GM12878 (cell line): Measurements from ENCODE around the gene NAA38. TPM values are rescaled to one million over a fixed set of nuclear protein-coding genes. Genes with fewer than 3 reads are reported as not detected.

Experiments used
- ATAC-seq: fragments of 200-7000 bp; cut with Tn5 transposase; 3 replicates; pipeline ENCODE4 v1.9.1; 2020; ENCODE audit warnings: mild to moderate bottlenecking, moderate library complexity
- BruUV-seq: library from RNA; stranded (reverse); fragments of 400-500 nt; replicated peaks from 2 replicates; lab custom pipeline; 2021; lab: Mats Ljungman, UMichigan
- CTCF ChIA-PET: fragments of 300-600 bp; sonication (Branson Sonifier 250); formaldehyde crosslinking; extraction: SDS; loops from one replicate; lab custom pipeline; 2021; ENCODE audit warnings: inconsistent platforms; lab: Yijun Ruan, JAX
- POLR2A ChIA-PET: fragments of 350-600 bp; formaldehyde crosslinking; extraction: SDS; loops from one replicate; lab custom pipeline; 2021; ENCODE audit warnings: inconsistent platforms; lab: Charles Lee
- RAD21 ChIA-PET: fragments of 300-600 bp; sonication (Branson Sonifier 250); formaldehyde crosslinking; loops from one replicate; lab custom pipeline; 2023; ENCODE audit warnings: antibody characterized with exemption; ENCODE audit not compliant: unreplicated experiment; lab: Charles Lee
- SMC1A ChIA-PET: fragments of 300-600 bp; sonication (Branson Sonifier 250); formaldehyde crosslinking; loops from one replicate; lab custom pipeline; 2023; ENCODE audit not compliant: unreplicated experiment, uncharacterized antibody; lab: Charles Lee
- DNase-seq: peaks from one replicate; pipeline ENCODE4 v3.0.0-alpha.2; 2011; ENCODE audit warnings: low read depth, low spot score
- FAIRE-seq: peaks from 3 replicates; lab custom pipeline; 2011; peaks lifted over from hg19 to GRCh38; lab: Jason Lieb, UNC
- H2AFZ ChIP-seq: 2 replicates; pipeline ENCODE4 v1.6.0; 2011; ENCODE audit warnings: low read depth, low read length, control low read depth; ENCODE audit not compliant: control insufficient read depth
- H3K27ac ChIP-seq: 2 replicates; pipeline ENCODE4 v1.5.1; 2011; ENCODE audit warnings: control low read depth; ENCODE audit not compliant: control insufficient read depth, insufficient read depth
- H3K27me3 ChIP-seq, 2 experiments: replicated peaks in 1 of 2; 2 replicates each; pipeline versions ENCODE4 v1.6.0 to v1.6.1; 2011; ENCODE audit warnings: low read length in 1 of 2; ENCODE audit not compliant: control insufficient read depth in 2 of 2, insufficient read depth in 2 of 2
- H3K36me3 ChIP-seq, 2 experiments: 2 replicates each; pipeline ENCODE4 v1.5.1; 2011; ENCODE audit warnings: low read length in 1 of 2; ENCODE audit not compliant: control insufficient read depth in 2 of 2, insufficient read depth in 2 of 2
- H3K4me1 ChIP-seq: 2 replicates; pipeline ENCODE4 v1.6.1; 2011; ENCODE audit warnings: mild to moderate bottlenecking, low read length, moderate library complexity, mixed read lengths; ENCODE audit not compliant: control insufficient read depth, insufficient read depth
- H3K4me2 ChIP-seq: 2 replicates; pipeline ENCODE4 v1.6.0; 2011; ENCODE audit warnings: control low read depth; ENCODE audit not compliant: control insufficient read depth, insufficient read depth
- H3K4me3 ChIP-seq: fragments of 200-600 bp; sonication (generic); 2 replicates; pipeline ENCODE4 v1.5.1; 2016
- H3K79me2 ChIP-seq: 2 replicates; pipeline ENCODE4 v1.6.0; 2011; ENCODE audit warnings: low read length; ENCODE audit not compliant: control insufficient read depth, insufficient read depth
- H3K9ac ChIP-seq: 2 replicates; pipeline ENCODE4 v1.8.0; 2011; ENCODE audit warnings: low read length, control low read depth, mixed read lengths; ENCODE audit not compliant: control insufficient read depth, insufficient read depth
- H3K9me3 ChIP-seq: replicated peaks from 3 replicates; pipeline ENCODE4 v1.5.1; 2011; ENCODE audit warnings: mild to moderate bottlenecking, low read length; ENCODE audit not compliant: control insufficient read depth, insufficient read depth
- H4K20me1 ChIP-seq: 2 replicates; pipeline ENCODE4 v1.6.0; 2011; ENCODE audit not compliant: control insufficient read depth, insufficient read depth
- ASH2L ChIP-seq: fragments of 300-600, 200-600 bp; sonication (generic); IDR thresholded peaks from 2 replicates; pipeline ENCODE4 v1.6.1; 2017; ENCODE audit warnings: low read depth, mild to moderate bottlenecking, borderline replicate concordance
- ATF7 ChIP-seq: fragments of 450-650 bp; IDR thresholded peaks from 2 replicates; pipeline ENCODE4 v1.6.1; 2016; ENCODE audit warnings: low read depth, mild to moderate bottlenecking
- BCL11A ChIP-seq: IDR thresholded peaks from 2 replicates; pipeline ENCODE4 v1.6.1; 2011; ENCODE audit warnings: low read depth, low read length
- BCLAF1 ChIP-seq: fragments of 450-650 bp; IDR thresholded peaks from 2 replicates; pipeline ENCODE4 v1.6.1; 2017; ENCODE audit warnings: antibody characterized with exemption, mild to moderate bottlenecking, moderate library complexity
- CBFB ChIP-seq: IDR thresholded peaks from 2 replicates; pipeline ENCODE4 v1.6.1; 2016; ENCODE audit warnings: antibody characterized with exemption, low read depth
- CEBPB ChIP-seq, 2 experiments: fragments of 150-350 bp in 1 of 2; IDR thresholded peaks; 2 replicates each; pipeline ENCODE4 v1.6.1; 2012 to 2014; ENCODE audit warnings: low read depth in 2 of 2, low read length in 2 of 2, borderline replicate concordance in 1 of 2, inconsistent platforms in 1 of 2
- HSF1 ChIP-seq: fragments of 150-350 bp; IDR thresholded peaks from 2 replicates; pipeline ENCODE4 v1.6.1; 2014; ENCODE audit warnings: mild to moderate bottlenecking, low read depth, low read length
- IKZF2 ChIP-seq, 2 experiments: fragments of 450-650 bp; IDR thresholded peaks; 2 replicates each; pipeline ENCODE4 v1.6.1; 2017; ENCODE audit warnings: mild to moderate bottlenecking in 2 of 2, moderate library complexity in 2 of 2
- JUND ChIP-seq: IDR thresholded peaks from 2 replicates; pipeline ENCODE4 v1.6.1; 2012; ENCODE audit warnings: low read depth, mild to moderate bottlenecking, low read length, improper control_type of control experiment, moderate library complexity
- KDM1A ChIP-seq: fragments of 200-600 bp; sonication (generic); IDR thresholded peaks from 2 replicates; pipeline ENCODE4 v1.6.1; 2016; ENCODE audit warnings: borderline replicate concordance
- MXI1 ChIP-seq: fragments of 150-350 bp; IDR thresholded peaks from 2 replicates; pipeline ENCODE4 v1.6.1; 2011; ENCODE audit warnings: low read depth, mild to moderate bottlenecking, inconsistent platforms, low read length, improper control_type of control experiment
- PAX8 ChIP-seq: fragments of 450-650 bp; IDR thresholded peaks from 2 replicates; pipeline ENCODE4 v1.6.1; 2017; ENCODE audit warnings: mild to moderate bottlenecking, moderate library complexity
- POLR2AphosphoS5 ChIP-seq: IDR thresholded peaks from 2 replicates; pipeline ENCODE4 v1.6.1; 2011; ENCODE audit warnings: mild to moderate bottlenecking, low read length, inconsistent platforms
- SMAD1 ChIP-seq: fragments of 450-650 bp; IDR thresholded peaks from 2 replicates; pipeline ENCODE4 v1.6.1; 2018; ENCODE audit warnings: mild to moderate bottlenecking, low read depth; ENCODE audit not compliant: partially characterized antibody
- SP1 ChIP-seq: IDR thresholded peaks from one replicate; pipeline ENCODE4 v1.6.1; 2011; ENCODE audit warnings: low read depth, low read length
- SREBF1 ChIP-seq: IDR thresholded peaks from 2 replicates; pipeline ENCODE4 v1.6.1; 2012; ENCODE audit warnings: mild to moderate bottlenecking, low read length
- SREBF2 ChIP-seq: IDR thresholded peaks from 2 replicates; pipeline ENCODE4 v1.6.1; 2012; ENCODE audit warnings: mild to moderate bottlenecking, low read length
- USF2 ChIP-seq: IDR thresholded peaks from 2 replicates; pipeline ENCODE4 v1.6.1; 2011; ENCODE audit warnings: low read depth, low read length, improper control_type of control experiment, borderline replicate concordance
- WGBS: methylation state at CpG from one replicate; pipeline ENCODE4 v1.1.6; 2016; ENCODE audit warnings: low lambda C conversion rate; ENCODE audit not compliant: insufficient replicate concordance, insufficient coverage; ENCODE audit errors: missing lambda C conversion rate; 5-methylcytosine and 5-hydroxymethylcytosine counted together
- in situ Hi-C: fragments of 300-500 bp; cut with MboI; formaldehyde crosslinking; loops from 9 replicates; pipeline ENCODE4 v1.14.3; 2018; ENCODE audit warnings: mixed read lengths
- intact Hi-C: fragments of 100-400 bp; cut with micrococcal nuclease; formaldehyde crosslinking; loops from one replicate; pipeline ENCODE4 v1.14.2; 2022; ENCODE audit not compliant: unreplicated experiment
- polyA plus RNA-seq, 11 experiments: library from polyadenylated mRNA; depleted of rRNA in 4 of 11; unstranded in 6 of 11; stranded (reverse) in 5 of 11; fragments of >200 nt; fragmentation: Nextera tagmentation in 4 of 11; fragmentation: Illumina TruSeq in 1 of 11; extraction: Ambion mirVana in 4 of 11; extraction: Trizol in 1 of 11; gene quantifications; 1 replicate in 1 of 11; 2 replicates in 10 of 11; pipeline versions ENCODE4 v1.2.1 to v1.2.3, GENCODE V29; 2011 to 2016; ENCODE audit warnings: inconsistent platforms in 2 of 11, missing spikeins in 2 of 11, low read depth in 1 of 11
- total RNA-seq, 4 experiments: library from RNA; depleted of rRNA in 3 of 4; stranded (reverse); fragments of >200 nt in 3 of 4; fragmentation: Illumina TruSeq in 1 of 4; extraction: Trizol in 1 of 4; gene quantifications; 2 replicates each; pipeline versions ENCODE4 v1.2.1 to v1.2.3, GENCODE V29; 2013 to 2021

The NAA38 gene
- total and polyA plus RNA-seq, 10 of the 15 experiments (the other 5 are each of a cell fraction or from before 2014, with no cell fraction given) = 31.5 to 337 (median 215) TPM

GRCh38 chr17:7842380-7843256 is 14.7 kb downstream of the NAA38 start:
- TSS peak; percentile 49 for BruUV-seq
- in situ Hi-C loops = no loop called here
- Histone ChIP-seq H3K4me2 (peak overlapping the region; percentile 100), H3K27me3 (no peaks in the 10 kb centered on the region), H2AFZ (peak overlapping the region; percentile 17), H4K20me1 (no peaks in the 10 kb centered on the region; the same call in none of the 2 replicates), H3K9me3 (no peaks in the 10 kb centered on the region), H3K4me3 (peak overlapping the region; percentile 92), H3K9ac (peak overlapping the region; percentile 97), H3K79me2 (peaks cover 52% of the 10 kb centered on the region), H3K36me3 (peaks cover 5 to 11% of the 10 kb centered on the region in 2 experiments; a peak in 3 of 4 replicates), H3K27ac (peak overlapping the region; percentile 99), H3K4me1 (peaks cover 38% of the 10 kb centered on the region)
- ATAC-seq (peak; percentile 50), FAIRE-seq (peak; percentile 75), DNase-seq (no peak)
- intact Hi-C loops = loop anchor here (2.0 kb wide), 1 partner anchor 14 kb away; the partner anchor contains the start of gene NAA38
- ChIA-PET POLR2A (interaction anchor here (0.6 to 4.1 kb wide), 5 partner anchors 8 to 276 kb away, joined by 3 to 49 read pairs (median 5); partner anchors contain the start of genes CYB5D1, KDM6B and NAA38), CTCF (interaction anchor here (1.0 to 5.7 kb wide), 4 partner anchors 8 to 19 kb away, joined by 3 to 57 read pairs (median 6); partner anchors contain the start of genes CYB5D1, KDM6B and NAA38), RAD21 (interaction anchor here (0.9 to 3.7 kb wide), 6 partner anchors 8 to 147 kb away, joined by 3 to 36 read pairs (median 6); partner anchors contain the start of genes KDM6B and NAA38), SMC1A (interaction anchor here (1.4 to 1.5 kb wide), 2 partner anchors 9 to 99 kb away, joined by 3 to 5 read pairs; partner anchors contain the start of gene KDM6B)
- under 1% methylated on average over 47 of the region's 47 CpGs for WGBS
- TF ChIP-seq ASH2L (no peak), JUND (peak; percentile 31; the same call in 1 of the 2 replicates), USF2 (no peak), SP1 (peak; percentile 69), HSF1 (no peak; the same call in 1 of the 2 replicates), CEBPB (IDR thresholded peaks at IDR 0.05; ENCODE audit: borderline replicate concordance in 1 of 2, low read depth in 2 of 2, low read length in 2 of 2) (no peak), IKZF2 (IDR thresholded peaks at IDR 0.05) (peak; percentile 68 to 76), SREBF1 (no peak), SMAD1 (peak; percentile 20), BCLAF1 (no peak), MXI1 (peak; percentile 58), BCL11A (no peak), ATF7 (peak; percentile 70), KDM1A (no peak), PAX8 (no peak), POLR2AphosphoS5 (peak; percentile 79), CBFB (peak; percentile 53; the same call in 1 of the 2 replicates), SREBF2 (no peak)
